HG02981 (cell line): Measurements from ENCODE around the gene SNRNP70.
"Not testable (repeated sequence)": the region's sequence is repeated elsewhere in the genome, so short reads cannot be mapped to it uniquely, and the experiment has no call there.

Source experiments
- ATAC-seq: cut with Tn5 transposase; IDR thresholded peaks from one replicate; pipeline ENCODE4 v1.9.1; 2021; ENCODE audit warnings: mild to moderate bottlenecking, moderate library complexity; ENCODE audit not compliant: unreplicated experiment

The SNRNP70 gene, protein sequence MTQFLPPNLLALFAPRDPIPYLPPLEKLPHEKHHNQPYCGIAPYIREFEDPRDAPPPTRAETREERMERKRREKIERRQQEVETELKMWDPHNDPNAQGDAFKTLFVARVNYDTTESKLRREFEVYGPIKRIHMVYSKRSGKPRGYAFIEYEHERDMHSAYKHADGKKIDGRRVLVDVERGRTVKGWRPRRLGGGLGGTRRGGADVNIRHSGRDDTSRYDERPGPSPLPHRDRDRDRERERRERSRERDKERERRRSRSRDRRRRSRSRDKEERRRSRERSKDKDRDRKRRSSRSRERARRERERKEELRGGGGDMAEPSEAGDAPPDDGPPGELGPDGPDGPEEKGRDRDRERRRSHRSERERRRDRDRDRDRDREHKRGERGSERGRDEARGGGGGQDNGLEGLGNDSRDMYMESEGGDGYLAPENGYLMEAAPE

DNA sequence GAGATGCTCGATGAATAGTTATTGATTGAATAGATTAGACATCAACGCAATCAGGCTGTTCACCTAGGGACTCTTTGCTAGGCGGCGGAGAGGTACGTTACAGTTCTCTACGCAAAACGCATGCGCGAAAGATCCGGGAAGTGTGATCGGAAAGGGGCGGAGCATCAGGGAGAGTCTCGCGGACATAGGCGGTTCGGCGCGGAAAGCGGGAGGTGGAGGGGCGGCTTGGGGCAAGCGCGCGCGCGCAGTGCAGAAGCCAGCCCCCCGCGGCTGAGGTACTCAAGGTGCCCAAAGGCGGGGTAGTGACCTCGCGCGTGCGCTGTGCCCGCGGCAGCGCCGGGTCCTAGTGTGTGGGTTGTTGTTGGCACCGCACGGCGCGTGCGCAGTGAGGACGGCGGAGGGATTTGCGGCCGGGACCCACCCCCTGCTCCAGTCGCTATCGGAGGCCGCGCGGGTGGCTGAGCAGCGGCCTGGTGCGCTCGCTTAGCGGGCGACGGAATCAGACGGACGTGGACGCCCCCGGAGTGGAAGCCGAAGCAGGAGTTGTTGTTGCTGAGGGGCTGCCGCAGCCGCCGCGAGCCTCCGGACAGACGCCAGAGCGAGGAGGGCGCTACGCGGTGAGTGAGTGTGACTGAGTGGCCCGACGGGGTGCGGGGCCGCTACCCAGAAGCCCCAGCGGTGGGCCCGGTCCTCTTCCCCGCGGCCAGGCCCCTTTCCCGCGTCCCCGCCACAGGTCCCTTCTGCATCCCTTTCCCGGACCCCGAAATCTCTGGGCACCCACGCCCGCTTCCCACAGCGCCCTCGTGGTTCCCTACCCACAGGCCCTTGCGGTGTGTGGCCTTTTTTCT, at the start of gene SNRNP70:
SNRNP70 (plus strand) TSS at position 432 of the 848 bp plus-strand sequence. CDS start 964 bp downstream, outside the sequence.
- ATAC-seq = peak; percentile 76

DNA sequence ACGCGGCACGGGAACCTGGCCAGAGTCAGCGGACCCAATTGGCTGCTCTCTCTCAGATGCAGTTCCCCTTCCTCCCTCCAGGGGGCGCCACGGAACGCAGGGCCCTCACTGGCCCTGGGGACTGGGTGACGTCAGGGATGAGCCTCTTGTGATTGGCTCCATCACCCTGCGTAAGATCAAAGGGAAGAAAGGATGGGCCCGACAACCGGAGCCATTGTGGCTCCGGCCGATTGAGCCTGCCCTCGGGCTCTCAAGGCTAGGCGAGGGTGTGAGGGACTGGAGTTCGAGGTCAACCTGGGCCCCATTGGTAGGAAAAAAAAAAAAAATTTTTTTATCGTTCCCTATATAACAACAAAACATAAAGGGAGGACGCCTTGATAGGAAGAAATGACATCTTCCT, 48.4 kb upstream of the SNRNP70 start, which contains the start of gene CGB1:
CGB1 (minus strand) TSS at position 81 of the 400 bp plus-strand sequence. CDS start 184 bp downstream, outside the sequence.
- not testable (repeated sequence) for ATAC-seq

- ATAC-seq = not testable (repeated sequence)
These were observed 47.1 kb upstream of the SNRNP70 start for GRCh38 chr19:49038111-49038510.

DNA sequence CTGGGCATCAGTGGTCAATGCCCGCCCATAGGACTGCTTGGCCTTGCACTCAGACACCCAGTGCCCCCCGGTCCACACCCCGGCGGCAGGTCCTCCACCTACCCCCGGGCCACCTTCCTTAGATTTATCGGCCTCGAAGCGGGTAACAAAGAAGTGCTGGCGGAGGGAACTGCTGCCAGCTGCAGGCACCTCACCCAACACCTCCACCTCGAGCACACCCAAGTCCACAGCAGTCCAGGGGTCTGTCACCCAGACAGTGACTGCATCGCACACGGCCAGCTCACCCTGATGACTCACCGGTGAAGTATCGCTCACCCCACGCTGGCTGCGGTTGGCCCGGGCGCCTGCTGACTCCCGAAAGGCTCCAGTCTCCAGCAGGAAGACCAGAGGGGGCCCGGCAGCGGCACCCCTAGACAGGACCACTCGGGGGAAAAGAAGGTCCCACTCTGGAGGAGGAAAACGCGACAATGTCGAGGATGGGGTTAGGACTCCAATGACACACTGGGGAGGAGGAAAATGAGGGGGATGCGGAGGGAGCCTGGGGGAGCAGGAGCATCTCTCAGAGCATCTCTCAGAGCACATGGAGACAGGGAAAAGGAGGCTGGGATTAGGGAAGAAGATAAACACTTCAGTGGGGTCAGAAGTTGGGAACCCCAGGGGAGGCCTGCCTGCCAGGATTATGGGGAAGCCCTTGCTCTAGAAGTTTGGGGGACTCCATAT, 46.5 kb upstream of the SNRNP70 start:
- ATAC-seq = not testable (repeated sequence)

DNA sequence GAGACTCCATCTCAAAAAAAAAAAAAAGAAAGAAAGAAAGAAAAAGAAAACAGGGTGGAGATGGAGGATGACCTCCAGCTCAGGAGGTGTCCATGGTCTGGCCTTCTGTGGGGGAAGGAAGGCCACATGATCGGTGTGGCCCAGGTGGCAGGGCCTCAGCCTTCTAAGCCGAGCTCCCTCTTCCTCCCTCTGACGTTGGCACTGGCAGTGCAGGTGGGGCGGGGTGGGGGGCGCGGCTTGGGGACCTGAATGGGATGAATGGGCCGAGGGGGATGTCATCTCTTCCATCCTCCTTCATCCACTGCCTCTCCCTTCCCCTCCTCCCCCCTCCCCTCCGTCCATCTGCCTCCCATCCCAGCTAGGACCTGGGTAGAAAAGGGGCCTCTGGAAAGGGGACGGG, 45.5 kb upstream of the SNRNP70 start:
- ATAC-seq = not testable (repeated sequence)

DNA sequence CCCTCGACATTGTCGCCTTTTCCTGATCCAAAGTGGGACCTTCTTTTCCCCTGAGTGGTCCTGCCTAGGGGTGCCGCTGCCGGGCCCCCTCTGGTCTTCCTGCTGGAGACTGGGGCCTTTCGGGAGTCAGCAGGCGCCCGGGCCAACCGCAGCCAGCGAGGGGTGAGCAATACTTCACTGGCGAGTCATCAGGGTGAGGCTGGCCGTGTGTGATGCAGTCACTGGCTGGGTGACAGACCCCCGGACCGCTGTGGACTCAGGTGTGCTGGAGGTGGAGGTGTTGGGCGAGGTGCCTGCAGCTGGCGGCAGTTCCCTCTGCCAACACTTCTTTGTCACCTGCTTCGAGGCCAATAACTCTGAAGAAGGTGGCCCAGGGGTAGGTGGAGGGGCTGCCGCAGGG, 43.1 kb upstream of the SNRNP70 start:
- ATAC-seq = no peak

GRCh38 chr19:49042666-49043065, 42.6 kb upstream of the SNRNP70 start:
- ATAC-seq = not testable (repeated sequence)

GRCh38 chr19:49043548-49043947, 41.7 kb upstream of the SNRNP70 start, which contains the start of gene CGB5:
CGB5 (plus strand) TSS chr19:49043848; CDS start chr19:49044210, 362 bp downstream.
- not testable (repeated sequence) for ATAC-seq

- not testable (repeated sequence) for ATAC-seq
These were observed 36.2 kb upstream of the SNRNP70 start, which contains the start of gene CGB8 for GRCh38 chr19:49049011-49049410. CGB8 (minus strand) TSS chr19:49049111; CDS start chr19:49048739, 372 bp downstream.

DNA sequence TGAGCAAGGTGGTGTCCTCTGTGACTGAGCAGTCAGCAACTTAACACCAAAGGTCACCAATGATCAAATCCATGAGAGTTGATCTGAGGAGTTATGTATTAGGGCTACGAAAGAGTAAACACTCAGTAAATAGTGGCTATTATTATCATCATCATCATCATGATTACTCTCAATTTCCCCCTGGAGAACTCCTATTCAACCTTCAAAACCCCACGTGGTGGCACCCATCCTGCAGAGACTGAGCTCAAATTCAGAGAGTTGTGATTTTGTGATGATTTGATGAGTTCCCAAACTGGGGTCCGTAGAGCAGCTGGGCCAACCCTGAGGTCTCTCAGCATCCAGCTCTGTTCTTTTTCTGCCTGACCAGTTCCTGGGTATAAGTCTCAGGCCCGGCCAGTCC, 35.4 kb upstream of the SNRNP70 start:
- not testable (repeated sequence) for ATAC-seq

- not testable (repeated sequence) for ATAC-seq
These were observed 34.7 kb upstream of the SNRNP70 start for GRCh38 chr19:49050376-49051033.

DNA sequence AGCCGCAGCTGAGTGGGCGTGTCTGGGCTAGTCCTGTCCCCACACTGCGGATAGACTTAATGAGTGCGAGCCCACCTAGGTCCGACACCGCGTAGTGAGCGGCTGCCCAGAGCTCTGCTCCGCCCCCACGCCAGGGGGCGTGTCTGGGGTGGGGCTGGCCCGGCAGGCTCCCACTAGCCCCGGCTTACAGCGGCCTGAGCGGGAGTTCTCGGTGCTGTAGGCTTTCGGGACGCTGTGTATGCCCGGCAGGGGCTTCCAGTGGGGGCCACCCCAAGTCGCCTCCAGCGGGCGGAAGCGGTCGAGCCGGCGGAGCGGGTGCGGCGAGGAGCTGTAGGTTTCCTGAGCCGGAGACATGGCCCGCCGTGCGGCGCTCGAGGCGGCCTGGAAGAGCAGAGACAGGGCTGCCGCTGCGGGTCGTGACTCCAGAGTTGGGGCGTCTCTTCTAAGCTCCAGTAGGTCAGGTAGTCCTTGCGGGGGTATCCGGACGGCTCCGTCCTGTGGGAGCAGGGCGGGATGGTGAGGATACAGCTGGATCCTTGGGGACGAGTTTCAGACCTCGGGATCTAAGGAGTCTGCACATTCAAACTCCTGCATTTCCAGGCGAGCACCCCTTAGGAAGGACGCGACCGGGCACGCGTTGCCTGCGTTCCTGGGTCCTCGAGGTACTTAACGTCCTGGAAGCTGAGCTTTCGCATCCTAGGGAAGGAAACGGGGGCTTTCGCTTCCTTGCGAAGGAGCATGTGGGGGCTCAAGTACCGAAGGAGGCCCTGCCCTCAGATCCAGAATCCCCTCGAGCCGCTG, 28.9 kb upstream of the SNRNP70 start:
- ATAC-seq = no peak

- ATAC-seq = not testable (repeated sequence)
These were observed 28.2 kb upstream of the SNRNP70 start for GRCh38 chr19:49056902-49057596.

- no peak for ATAC-seq
These were observed 27.5 kb upstream of the SNRNP70 start, which contains the start of gene CGB7 for GRCh38 chr19:49057636-49058234. CGB7 (minus strand) TSS chr19:49057749; CDS start chr19:49055375, 2,374 bp downstream.

- no peak for ATAC-seq
These were observed 26.7 kb upstream of the SNRNP70 start for GRCh38 chr19:49058562-49058961.

GRCh38 chr19:49059053-49059452, 26.2 kb upstream of the SNRNP70 start:
- no peak for ATAC-seq

GRCh38 chr19:49061000-49061399, 24.3 kb upstream of the SNRNP70 start:
- no peak for ATAC-seq

GRCh38 chr19:49061445-49061844, 23.8 kb upstream of the SNRNP70 start:
- no peak for ATAC-seq
